Sigmoid colon (tissue), 7 donors: ENCODE data around the gene LGALS1. TPM values are rescaled to one million over a fixed set of nuclear protein-coding genes. Genes with fewer than 3 reads are reported as not detected.

Source experiments
- DNase-seq: peaks from one replicate; pipeline ENCODE4 v3.0.0-alpha.2; 2019
- H3K27ac ChIP-seq, 4 donors: fragments of 200-600 bp; sonication (generic); one replicate each; pipeline ENCODE4 v1.5.1; 2016 to 2019; ENCODE audit warnings: mild to moderate bottlenecking in 1 of 4
- H3K27me3 ChIP-seq, 3 donors: fragments of 200-600 bp; sonication (generic); one replicate each; pipeline ENCODE4 v1.5.1; 2019; ENCODE audit warnings: mild to moderate bottlenecking in 1 of 3
- H3K36me3 ChIP-seq, 4 donors: fragments of 200-600 bp; sonication (generic); one replicate each; pipeline ENCODE4 v1.5.1; 2016 to 2019
- H3K4me1 ChIP-seq, 4 donors: fragments of 200-600 bp; sonication (generic); one replicate each; pipeline ENCODE4 v1.5.1; 2017 to 2019
- H3K4me3 ChIP-seq, 4 donors: fragments of 200-600 bp; sonication (generic); one replicate each; pipeline ENCODE4 v1.5.1; 2017 to 2019; ENCODE audit warnings: mild to moderate bottlenecking in 2 of 4, moderate library complexity in 1 of 4
- H3K9me3 ChIP-seq, 4 donors: fragments of 200-600 bp in 3 of 4; sonication (generic) in 3 of 4; one replicate each; pipeline versions ENCODE4 v1.5.1 to v1.6.1; 2013 to 2019
- CTCF ChIP-seq, 4 experiments: fragments of 450-650 bp in 3 of 4; fragments of 200-600 bp in 1 of 4; IDR thresholded peaks; one replicate each; pipeline ENCODE4 v1.5.1; 2016 to 2019; ENCODE audit warnings: antibody characterized with exemption in 4 of 4, mild to moderate bottlenecking in 3 of 4, moderate library complexity in 2 of 4
- EP300 ChIP-seq, 4 donors: sonication (generic); formaldehyde crosslinking; IDR thresholded peaks; one replicate each; pipeline ENCODE4 v1.6.1; 2017; ENCODE audit warnings: antibody characterized with exemption in 4 of 4
- POLR2A ChIP-seq, 2 donors: fragments of 450-650 bp; IDR thresholded peaks; one replicate each; pipeline ENCODE4 v1.6.1; 2016; ENCODE audit warnings: antibody characterized with exemption in 2 of 2, mild to moderate bottlenecking in 2 of 2, moderate library complexity in 2 of 2
- POLR2AphosphoS5 ChIP-seq, 4 donors: sonication (generic); formaldehyde crosslinking; IDR thresholded peaks; one replicate each; pipeline ENCODE4 v1.6.1; 2017; ENCODE audit warnings: antibody characterized with exemption in 4 of 4
- WGBS, 2 donors: extraction: QIAGEN DNeasy Blood & Tissue Kit; methylation state at CpG; one replicate each; pipeline ENCODE4 v1.1.7; 2013; 5-methylcytosine and 5-hydroxymethylcytosine counted together
- intact Hi-C: fragments of 100-400 bp; cut with DNase I; formaldehyde crosslinking; loops from one replicate; pipeline ENCODE4 v1.15.1; 2023
- polyA plus RNA-seq, 3 donors: library from polyadenylated mRNA; stranded (reverse); fragments of 200-250 nt; gene quantifications; one replicate each; pipeline ENCODE4 v1.2.3, GENCODE V29; 2013
- total RNA-seq, 4 donors: library from RNA; depleted of rRNA; stranded (reverse); fragments of >200 nt; gene quantifications; one replicate each; pipeline ENCODE4 v1.1.0, GENCODE V29; 2016
- donor health status: healthy with polysubstance abuse.
- donor health status: Bipolar disorder and iron deficiency.
- donor health status: healthy.

Gene LGALS1
- total and polyA plus RNA-seq, 7 donors = 373 to 2,925 (median 911) TPM

GRCh38 chr22:37681556-37682049 lies 6.2 kb downstream of the LGALS1 start:
- H3K36me3 ChIP-seq = peaks cover 0 to 18% (median 6%) of the 10 kb centered on the region in 4 donors
- peak overlapping the region in 3 of 4 donors; percentile 40 to 99 (median 58) for H3K27ac ChIP-seq
- DNase-seq = peak; percentile 90
- no peak for TF ChIP-seq POLR2A (IDR thresholded peaks at IDR 0.05)
- no peak for TF ChIP-seq EP300 (IDR thresholded peaks at IDR 0.05)
- peak; percentile 80 to 92 (median 90) for TF ChIP-seq CTCF (IDR thresholded peaks at IDR 0.05)
- peak in 2 of 4 donors; percentile 17 to 34 for TF ChIP-seq POLR2AphosphoS5 (IDR thresholded peaks at IDR 0.05)
- no peaks in the 10 kb centered on the region for H3K27me3 ChIP-seq
- 7 to 27% methylated on average over 6 of the region's 6 CpGs for WGBS, 2 donors
- H3K9me3 ChIP-seq = no peaks in the 10 kb centered on the region
- intact Hi-C loops = loop anchor here (1.0 to 2.0 kb wide), 3 partner anchors 21 to 57 kb away; no protein-coding TSS in a partner anchor
- H3K4me3 ChIP-seq = no peak overlapping the region
- H3K4me1 ChIP-seq = peaks cover 0 to 45% (median 33%) of the 10 kb centered on the region in 4 donors

GRCh38 chr22:37684803-37685615 lies 9.6 kb downstream of the LGALS1 start:
- Histone ChIP-seq H3K27ac (peak overlapping the region in 1 of 4 donors; percentile 15), H3K27me3 (no peaks in the 10 kb centered on the region), H3K36me3 (peaks cover 0 to 20% (median 7%) of the 10 kb centered on the region in 4 donors), H3K4me1 (peaks cover 0 to 41% (median 27%) of the 10 kb centered on the region in 4 donors), H3K4me3 (no peak overlapping the region), H3K9me3 (no peaks in the 10 kb centered on the region)
- intact Hi-C loops = loop anchor here (5.0 kb wide), 1 partner anchor 117 kb away; no protein-coding TSS in a partner anchor
- TF ChIP-seq POLR2A (IDR thresholded peaks at IDR 0.05) (no peak), POLR2AphosphoS5 (IDR thresholded peaks at IDR 0.05) (no peak), EP300 (IDR thresholded peaks at IDR 0.05) (no peak), CTCF (IDR thresholded peaks at IDR 0.05) (no peak)
- no peak for DNase-seq
- WGBS, 2 donors = 20 to 69% methylated on average over 16 of the region's 16 CpGs

GRCh38 chr22:37686002-37686982 lies 10.9 kb downstream of the LGALS1 start, which contains the start of gene NOL12:
Gene NOL12, plus strand, starts transcription at chr22:37686343. Its CDS starts 50 bp downstream, at chr22:37686393.
- no peak for TF ChIP-seq EP300 (IDR thresholded peaks at IDR 0.05)
- peak; percentile 25 to 27 for TF ChIP-seq POLR2A (IDR thresholded peaks at IDR 0.05)
- TF ChIP-seq POLR2AphosphoS5 (IDR thresholded peaks at IDR 0.05) = peak; percentile 66 to 85 (median 73)
- TF ChIP-seq CTCF (IDR thresholded peaks at IDR 0.05) = no peak
- H3K27me3 ChIP-seq = no peaks in the 10 kb centered on the region
- peak within 1 kb of the TSS; percentile 81 to 96 (median 88) for H3K27ac ChIP-seq
- DNase-seq = peak; percentile 92
- 1 to 3% methylated on average over 62 of the region's 62 CpGs for WGBS, 2 donors
- intact Hi-C loops = loop anchor here (2.0 to 5.0 kb wide), 2 partner anchors 55 to 116 kb away; no protein-coding TSS in a partner anchor
- peaks cover 0 to 32% (median 23%) of the 10 kb centered on the region in 4 donors for H3K4me1 ChIP-seq
- peak within 1 kb of the TSS; percentile 59 to 86 (median 64) for H3K4me3 ChIP-seq
- peaks cover 9 to 32% (median 15%) of the 10 kb centered on the region in 4 donors for H3K36me3 ChIP-seq
- H3K9me3 ChIP-seq = no peaks in the 10 kb centered on the region

- intact Hi-C loops = loop anchor here (2.0 kb wide), 1 partner anchor 40 kb away; no protein-coding TSS in a partner anchor
- no peak for DNase-seq
- H3K9me3 ChIP-seq = no peaks in the 10 kb centered on the region
- H3K27ac ChIP-seq = no peak overlapping the region
- 91 to 96% methylated on average over 7 of the region's 7 CpGs for WGBS, 2 donors
- peaks cover 17 to 63% (median 31%) of the 10 kb centered on the region in 4 donors for H3K36me3 ChIP-seq
- no peaks in the 10 kb centered on the region for H3K27me3 ChIP-seq
- no peak overlapping the region for H3K4me3 ChIP-seq
- peaks cover 0 to 26% (median 17%) of the 10 kb centered on the region in 4 donors for H3K4me1 ChIP-seq
- TF ChIP-seq CTCF (IDR thresholded peaks at IDR 0.05) = no peak
- no peak for TF ChIP-seq POLR2AphosphoS5 (IDR thresholded peaks at IDR 0.05)
- TF ChIP-seq POLR2A (IDR thresholded peaks at IDR 0.05) = no peak
- TF ChIP-seq EP300 (IDR thresholded peaks at IDR 0.05) = no peak
These were observed 15.0 kb downstream of the LGALS1 start for GRCh38 chr22:37690407-37690806.
